ENCODE measurements around the gene MATN1. TPM values are rescaled to one million over a fixed set of nuclear protein-coding genes. Genes with fewer than 3 reads are reported as not detected.
A peak's percentile ranks its signal among the peaks of the same experiment; 100 is the strongest.

The MATN1 gene
- polyA plus RNA-seq, 3 donors from 2014 or later: not detected

GRCh38 chr1:30728832-30729638, 5.7 kb upstream of the MATN1 start:
- DNase-seq: peak in 2 of 3 donors; percentile 24 to 40
- Mint-ChIP-seq H3K27me3 (ENCODE audit: low read depth in 3 of 3) (peaks cover 0 to 9% (median 5%) of the 10 kb centered on the region in 3 donors), H3K36me3 (peaks cover 0 to 14% (median 6%) of the 10 kb centered on the region in 3 donors), H3K9me3 (no peaks in the 10 kb centered on the region), H3K27ac (peak overlapping the region; percentile 23 to 77 (median 66)), H3K4me1 (peaks cover 41 to 48% of the 10 kb centered on the region in 2 donors), H3K4me3 (peak overlapping the region; percentile 19 to 64 (median 33))

- DNase-seq: no peak
- no peaks in the 10 kb centered on the region for H3K9me3 Mint-ChIP-seq
- peak overlapping the region in 3 of 6 donors; percentile 62 to 77 (median 77) for H3K27ac Mint-ChIP-seq
- no peak overlapping the region for H3K4me3 Mint-ChIP-seq
- peaks cover 41 to 48% of the 10 kb centered on the region in 2 donors for H3K4me1 Mint-ChIP-seq
- H3K27me3 Mint-ChIP-seq (ENCODE audit: low read depth in 3 of 3): peaks cover 0 to 9% (median 5%) of the 10 kb centered on the region in 3 donors
- H3K36me3 Mint-ChIP-seq: peaks cover 0 to 11% (median 6%) of the 10 kb centered on the region in 3 donors
These were observed 5.0 kb upstream of the MATN1 start for GRCh38 chr1:30728340-30728739.

GRCh38 chr1:30727824-30728223, 4.4 kb upstream of the MATN1 start:
- peaks cover 0 to 8% (median 5%) of the 10 kb centered on the region in 3 donors for H3K36me3 Mint-ChIP-seq
- no peak overlapping the region for H3K4me3 Mint-ChIP-seq
- H3K9me3 Mint-ChIP-seq: no peaks in the 10 kb centered on the region
- H3K27ac Mint-ChIP-seq: peak overlapping the region in 2 of 6 donors; percentile 2 to 26
- H3K4me1 Mint-ChIP-seq: peaks cover 41 to 48% of the 10 kb centered on the region in 2 donors
- no peak for DNase-seq
- H3K27me3 Mint-ChIP-seq (ENCODE audit: low read depth in 3 of 3): peaks cover 0 to 9% (median 5%) of the 10 kb centered on the region in 3 donors

- no peaks in the 10 kb centered on the region for H3K9me3 Mint-ChIP-seq
- peaks cover 0 to 9% (median 2%) of the 10 kb centered on the region in 3 donors for H3K27me3 Mint-ChIP-seq (ENCODE audit: low read depth in 3 of 3)
- peak overlapping the region in 2 of 6 donors; percentile 2 to 10 for H3K27ac Mint-ChIP-seq
- H3K4me1 Mint-ChIP-seq: peaks cover 41 to 42% of the 10 kb centered on the region in 2 donors
- no peak for DNase-seq
- no peak overlapping the region for H3K4me3 Mint-ChIP-seq
- H3K36me3 Mint-ChIP-seq: peaks cover 0 to 6% (median 0%) of the 10 kb centered on the region in 3 donors
These were observed 3.6 kb upstream of the MATN1 start for GRCh38 chr1:30726773-30727684.

GRCh38 chr1:30726236-30726635, 2.9 kb upstream of the MATN1 start:
- no peak for DNase-seq
- Mint-ChIP-seq H3K9me3 (no peaks in the 10 kb centered on the region), H3K36me3 (peaks cover 0 to 6% (median 0%) of the 10 kb centered on the region in 3 donors), H3K4me3 (no peak overlapping the region), H3K4me1 (peaks cover 34% of the 10 kb centered on the region in 2 donors), H3K27ac (no peak overlapping the region), H3K27me3 (ENCODE audit: low read depth in 3 of 3) (peaks cover 0 to 4% (median 2%) of the 10 kb centered on the region in 3 donors)

GRCh38 chr1:30725450-30726095, 2.2 kb upstream of the MATN1 start:
- no peaks in the 10 kb centered on the region for H3K9me3 Mint-ChIP-seq
- H3K4me3 Mint-ChIP-seq: no peak overlapping the region
- peaks cover 27 to 28% of the 10 kb centered on the region in 2 donors for H3K4me1 Mint-ChIP-seq
- no peak overlapping the region for H3K27ac Mint-ChIP-seq
- no peak for DNase-seq
- peaks cover 0 to 6% (median 0%) of the 10 kb centered on the region in 3 donors for H3K36me3 Mint-ChIP-seq
- peaks cover 0 to 8% (median 0%) of the 10 kb centered on the region in 3 donors for H3K27me3 Mint-ChIP-seq (ENCODE audit: low read depth in 3 of 3)

GRCh38 chr1:30724655-30725421, 1.5 kb upstream of the MATN1 start:
- Mint-ChIP-seq H3K4me3 (no peak overlapping the region), H3K9me3 (no peaks in the 10 kb centered on the region), H3K27ac (peak overlapping the region in 1 of 6 donors; percentile 3), H3K27me3 (ENCODE audit: low read depth in 3 of 3) (peaks cover 0 to 8% (median 0%) of the 10 kb centered on the region in 3 donors), H3K36me3 (peaks cover 0 to 6% (median 0%) of the 10 kb centered on the region in 3 donors), H3K4me1 (peaks cover 22% of the 10 kb centered on the region in 2 donors)
- no peak for DNase-seq

GRCh38 chr1:30724175-30724574, 790 bp upstream of the MATN1 start:
- Mint-ChIP-seq H3K4me3 (no peak overlapping the region), H3K36me3 (peaks cover 0 to 6% (median 0%) of the 10 kb centered on the region in 3 donors), H3K27ac (peak overlapping the region in 2 of 6 donors; percentile 68 to 72), H3K4me1 (peaks cover 21 to 22% of the 10 kb centered on the region in 2 donors), H3K27me3 (ENCODE audit: low read depth in 3 of 3) (peaks cover 0 to 4% (median 4%) of the 10 kb centered on the region in 3 donors), H3K9me3 (no peaks in the 10 kb centered on the region)
- no peak for DNase-seq

GRCh38 chr1:30721812-30722537, 1.4 kb downstream of the MATN1 start:
- Mint-ChIP-seq H3K27ac (no peak overlapping the region), H3K4me3 (no peak overlapping the region), H3K4me1 (peaks cover 12 to 16% of the 10 kb centered on the region in 2 donors), H3K9me3 (no peaks in the 10 kb centered on the region), H3K36me3 (peaks cover 0 to 6% (median 0%) of the 10 kb centered on the region in 3 donors), H3K27me3 (ENCODE audit: low read depth in 3 of 3) (peaks cover 5 to 12% (median 11%) of the 10 kb centered on the region in 3 donors)
- no peak for DNase-seq

GRCh38 chr1:30721341-30721793, 2.0 kb downstream of the MATN1 start:
- H3K36me3 Mint-ChIP-seq: peaks cover 0 to 6% (median 0%) of the 10 kb centered on the region in 3 donors
- peaks cover 5 to 12% (median 11%) of the 10 kb centered on the region in 3 donors for H3K27me3 Mint-ChIP-seq (ENCODE audit: low read depth in 3 of 3)
- H3K9me3 Mint-ChIP-seq: no peaks in the 10 kb centered on the region
- H3K4me3 Mint-ChIP-seq: no peak overlapping the region
- DNase-seq: no peak
- no peak overlapping the region for H3K27ac Mint-ChIP-seq
- H3K4me1 Mint-ChIP-seq: peaks cover 12 to 22% of the 10 kb centered on the region in 2 donors

- Mint-ChIP-seq H3K27ac (peak overlapping the region in 4 of 6 donors; percentile 32 to 73 (median 49)), H3K27me3 (ENCODE audit: low read depth in 3 of 3) (peaks cover 5 to 12% (median 11%) of the 10 kb centered on the region in 3 donors), H3K4me1 (peaks cover 12 to 23% of the 10 kb centered on the region in 2 donors), H3K4me3 (peak overlapping the region in 2 of 5 donors; percentile 9 to 40), H3K9me3 (no peaks in the 10 kb centered on the region), H3K36me3 (peaks cover 0 to 6% (median 0%) of the 10 kb centered on the region in 3 donors)
- no peak for DNase-seq
These were observed 2.8 kb downstream of the MATN1 start for GRCh38 chr1:30720271-30721223.
